Measurements from ENCODE around the gene MADD. TPM values are rescaled to one million over a fixed set of nuclear protein-coding genes. Genes with fewer than 3 reads are reported as not detected.

MADD gene
- total RNA-seq, 1 donor from 2014 or later = 29.6 TPM

DNA sequence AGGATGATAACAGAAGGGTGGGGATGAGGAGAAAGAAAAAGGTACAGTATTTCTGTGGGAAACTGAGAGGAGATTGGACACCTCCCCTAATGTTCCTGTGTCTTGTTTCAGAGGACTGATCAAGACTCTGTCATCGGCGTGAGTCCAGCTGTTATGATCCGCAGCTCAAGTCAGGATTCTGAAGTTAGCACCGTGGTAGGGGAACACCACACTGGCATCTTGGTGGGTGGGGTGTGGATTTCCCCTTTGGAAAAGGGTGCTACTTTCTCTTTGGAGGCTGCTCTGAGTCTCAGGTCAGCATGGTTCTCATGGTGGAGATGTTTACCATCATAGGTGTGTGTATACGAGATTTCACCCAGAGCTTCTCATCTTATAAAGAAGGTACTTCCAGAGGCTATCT, 25.5 kb downstream of the MADD start:
- no peak for TF ChIP-seq CTCF (IDR thresholded peaks at IDR 0.05)
- H3K4me3 Mint-ChIP-seq (ENCODE audit: unreplicated experiment) = no peak overlapping the region
- DNase-seq (ENCODE audit: low spot score) = no peak
- H3K36me3 Mint-ChIP-seq (ENCODE audit: low read depth) = peaks cover 50% of the 10 kb centered on the region
- no peaks in the 10 kb centered on the region for H3K4me1 Mint-ChIP-seq (ENCODE audit: low read depth)
- peaks cover 15% of the 10 kb centered on the region for H3K9me3 Mint-ChIP-seq (ENCODE audit: low read depth)
- H3K27ac Mint-ChIP-seq (ENCODE audit: unreplicated experiment) = no peak overlapping the region
- no peaks in the 10 kb centered on the region for H3K27me3 Mint-ChIP-seq (ENCODE audit: low read depth)

GRCh38 chr11:47296045-47296444, 26.1 kb downstream of the MADD start:
- no peak overlapping the region for H3K27ac Mint-ChIP-seq (ENCODE audit: unreplicated experiment)
- H3K4me1 Mint-ChIP-seq (ENCODE audit: low read depth) = no peaks in the 10 kb centered on the region
- no peak for TF ChIP-seq CTCF (IDR thresholded peaks at IDR 0.05)
- no peak for DNase-seq (ENCODE audit: low spot score)
- peaks cover 17% of the 10 kb centered on the region for H3K9me3 Mint-ChIP-seq (ENCODE audit: low read depth)
- H3K36me3 Mint-ChIP-seq (ENCODE audit: low read depth) = peaks cover 49% of the 10 kb centered on the region
- no peaks in the 10 kb centered on the region for H3K27me3 Mint-ChIP-seq (ENCODE audit: low read depth)
- no peak overlapping the region for H3K4me3 Mint-ChIP-seq (ENCODE audit: unreplicated experiment)

GRCh38 chr11:47299078-47299477, 29.1 kb downstream of the MADD start:
- H3K4me3 Mint-ChIP-seq (ENCODE audit: unreplicated experiment) = no peak overlapping the region
- TF ChIP-seq CTCF (IDR thresholded peaks at IDR 0.05) = no peak
- H3K9me3 Mint-ChIP-seq (ENCODE audit: low read depth) = peaks cover 32% of the 10 kb centered on the region
- H3K4me1 Mint-ChIP-seq (ENCODE audit: low read depth) = no peaks in the 10 kb centered on the region
- peaks cover 59% of the 10 kb centered on the region for H3K36me3 Mint-ChIP-seq (ENCODE audit: low read depth)
- no peaks in the 10 kb centered on the region for H3K27me3 Mint-ChIP-seq (ENCODE audit: low read depth)
- no peak for DNase-seq (ENCODE audit: low spot score)
- H3K27ac Mint-ChIP-seq (ENCODE audit: unreplicated experiment) = no peak overlapping the region

- no peak overlapping the region for H3K27ac Mint-ChIP-seq (ENCODE audit: unreplicated experiment)
- no peak for DNase-seq (ENCODE audit: low spot score)
- H3K9me3 Mint-ChIP-seq (ENCODE audit: low read depth) = peaks cover 32% of the 10 kb centered on the region
- TF ChIP-seq CTCF (IDR thresholded peaks at IDR 0.05) = no peak
- H3K4me1 Mint-ChIP-seq (ENCODE audit: low read depth) = peaks cover 17% of the 10 kb centered on the region
- peaks cover 52% of the 10 kb centered on the region for H3K36me3 Mint-ChIP-seq (ENCODE audit: low read depth)
- no peaks in the 10 kb centered on the region for H3K27me3 Mint-ChIP-seq (ENCODE audit: low read depth)
- no peak overlapping the region for H3K4me3 Mint-ChIP-seq (ENCODE audit: unreplicated experiment)
Measured at GRCh38 chr11:47302853-47303252, 32.9 kb downstream of the MADD start.

GRCh38 chr11:47305734-47306483, 36.0 kb downstream of the MADD start:
- Mint-ChIP-seq H3K27me3 (ENCODE audit: low read depth) (no peaks in the 10 kb centered on the region), H3K4me1 (ENCODE audit: low read depth) (peaks cover 17% of the 10 kb centered on the region), H3K9me3 (ENCODE audit: low read depth) (peaks cover 15% of the 10 kb centered on the region), H3K27ac (ENCODE audit: unreplicated experiment) (peak overlapping the region; percentile 17), H3K4me3 (ENCODE audit: unreplicated experiment) (no peak overlapping the region), H3K36me3 (ENCODE audit: low read depth) (peaks cover 40% of the 10 kb centered on the region)
- TF ChIP-seq CTCF (IDR thresholded peaks at IDR 0.05) = no peak
- no peak for DNase-seq (ENCODE audit: low spot score)

Data from chondrocyte (in vitro differentiated cells).